Kasumi-1 (cell line): ENCODE measurements around the gene LTBP3.

Source experiments
- DNase-seq, 2 experiments: peaks; one replicate each; lab custom pipeline; 2025; lab: John Stamatoyannopoulos, UW

LTBP3 gene

GRCh38 chr11:65506772-65507505 is 51.2 kb downstream of the LTBP3 start:
- peak; percentile 67 to 72 for DNase-seq

- DNase-seq: peak in 1 of 2 experiments; percentile 43
Observed at GRCh38 chr11:65506290-65506771, 51.8 kb downstream of the LTBP3 start.

- no peak for DNase-seq
Observed at GRCh38 chr11:65505466-65506289, 52.5 kb downstream of the LTBP3 start.

GRCh38 chr11:65504674-65505465 is 53.3 kb downstream of the LTBP3 start:
- no peak for DNase-seq

GRCh38 chr11:65503949-65504673 is 54.0 kb downstream of the LTBP3 start:
- no peak for DNase-seq

- no peak for DNase-seq
Observed at GRCh38 chr11:65503368-65503948, 54.7 kb downstream of the LTBP3 start.

GRCh38 chr11:65502555-65503367 is 55.4 kb downstream of the LTBP3 start:
- DNase-seq: no peak

- DNase-seq: no peak
Observed at GRCh38 chr11:65502274-65502554, 55.9 kb downstream of the LTBP3 start.

- DNase-seq: peak in 1 of 2 experiments; percentile 71
Observed at GRCh38 chr11:65501472-65502273, 56.5 kb downstream of the LTBP3 start.

GRCh38 chr11:65501186-65501471 is 57.0 kb downstream of the LTBP3 start:
- DNase-seq: no peak

GRCh38 chr11:65500387-65501185 is 57.6 kb downstream of the LTBP3 start:
- DNase-seq: peak; percentile 64 to 68

GRCh38 chr11:65499713-65500386 is 58.3 kb downstream of the LTBP3 start:
- peak in 1 of 2 experiments; percentile 68 for DNase-seq

GRCh38 chr11:65498977-65499712 is 59.0 kb downstream of the LTBP3 start, which contains the start of gene MALAT1:
TSS of gene MALAT1 (plus strand) at chr11:65499045.
- DNase-seq: peak; percentile 89 to 92

- no peak for DNase-seq
Observed at GRCh38 chr11:65498727-65498976, 59.5 kb downstream of the LTBP3 start.

- DNase-seq: peak; percentile 35 to 57
Observed at GRCh38 chr11:65498042-65498726, 60.0 kb downstream of the LTBP3 start.

GRCh38 chr11:65497141-65498041 is 60.8 kb downstream of the LTBP3 start:
- DNase-seq: peak; percentile 98 to 100
